ENCODE data around the gene RBCK1.

Gene RBCK1

DNA sequence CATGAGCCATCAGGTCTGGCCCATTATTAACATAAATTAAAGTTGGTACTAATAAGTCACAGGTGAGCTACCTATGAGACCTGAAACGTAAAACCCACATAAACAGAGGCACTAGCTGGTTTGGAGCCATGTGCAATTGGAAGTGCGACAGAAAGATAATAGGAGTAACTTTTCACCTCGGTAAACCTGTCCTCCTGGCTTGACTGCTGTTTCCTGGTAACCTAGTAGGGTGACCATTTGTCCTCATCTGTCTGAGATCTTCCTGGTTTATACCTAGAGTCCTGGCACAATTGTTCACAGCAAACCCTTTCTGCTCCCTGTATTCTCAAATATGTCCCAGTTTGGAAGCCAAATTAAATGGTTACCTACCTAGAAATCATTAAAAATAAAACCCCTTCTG lies 46.9 kb downstream of the RBCK1 start:
- H3K4me3 Mint-ChIP-seq, result no peak overlapping the region
- peaks cover 9% of the 10 kb centered on the region for H3K36me3 Mint-ChIP-seq (ENCODE audit: insufficient read depth)
- H3K27ac Mint-ChIP-seq, result no peak overlapping the region
- ATAC-seq (replicated peaks), result no peak
- H3K9me3 Mint-ChIP-seq, result no peaks in the 10 kb centered on the region
- H3K27me3 Mint-ChIP-seq, result no peaks in the 10 kb centered on the region
- peaks cover 20 to 25% of the 10 kb centered on the region in 2 donors for H3K4me1 Mint-ChIP-seq (ENCODE audit: low read depth in 2 of 2)
- DNase-seq, result no peak

DNA sequence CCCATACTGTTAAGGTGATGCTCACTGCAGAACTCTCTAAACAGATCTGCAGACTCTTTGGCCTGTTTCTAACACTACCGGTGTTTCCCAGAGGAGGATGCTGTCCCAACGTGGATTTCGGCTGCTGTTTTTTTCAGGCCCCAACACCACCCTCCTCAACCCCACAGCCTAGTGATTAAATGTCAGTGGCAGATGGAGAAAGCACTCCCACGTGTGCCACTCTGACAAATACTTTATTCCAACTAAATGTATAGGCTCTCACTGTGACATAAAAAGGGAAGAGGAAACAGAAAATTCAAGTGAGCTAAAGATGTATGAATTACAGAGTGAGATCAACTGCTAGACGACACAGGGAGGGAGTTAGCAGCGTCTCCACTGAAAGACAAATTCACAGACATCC lies 50.7 kb downstream of the RBCK1 start:
- no peaks in the 10 kb centered on the region for H3K9me3 Mint-ChIP-seq
- DNase-seq, result no peak
- ATAC-seq (replicated peaks), result no peak
- no peak overlapping the region for H3K4me3 Mint-ChIP-seq
- H3K27me3 Mint-ChIP-seq, result no peaks in the 10 kb centered on the region
- no peak overlapping the region for H3K27ac Mint-ChIP-seq
- peaks cover 33 to 37% of the 10 kb centered on the region in 2 donors for H3K4me1 Mint-ChIP-seq (ENCODE audit: low read depth in 2 of 2)
- H3K36me3 Mint-ChIP-seq (ENCODE audit: insufficient read depth), result peaks cover 7% of the 10 kb centered on the region

DNA sequence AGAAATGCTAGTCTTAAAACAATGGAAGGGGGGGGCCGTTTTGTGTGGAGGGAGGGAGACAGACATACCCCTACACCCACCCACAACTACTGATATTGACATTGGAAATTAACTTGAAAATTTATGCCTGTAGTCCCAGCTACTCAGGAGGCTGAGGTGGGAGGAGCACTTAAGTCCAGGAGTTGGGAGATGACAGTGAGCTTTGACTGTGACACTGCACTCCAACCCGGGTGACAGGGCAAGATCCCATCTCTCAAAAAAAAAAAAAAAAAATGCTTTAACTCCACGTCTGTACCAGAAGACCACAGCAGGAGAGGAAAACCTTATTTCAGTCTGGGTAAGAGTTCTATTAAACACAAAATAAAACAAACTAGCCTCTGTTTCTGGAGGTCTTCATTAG lies 52.1 kb downstream of the RBCK1 start:
- H3K27ac Mint-ChIP-seq, result peak overlapping the region in 1 of 2 donors; percentile 90

DNA sequence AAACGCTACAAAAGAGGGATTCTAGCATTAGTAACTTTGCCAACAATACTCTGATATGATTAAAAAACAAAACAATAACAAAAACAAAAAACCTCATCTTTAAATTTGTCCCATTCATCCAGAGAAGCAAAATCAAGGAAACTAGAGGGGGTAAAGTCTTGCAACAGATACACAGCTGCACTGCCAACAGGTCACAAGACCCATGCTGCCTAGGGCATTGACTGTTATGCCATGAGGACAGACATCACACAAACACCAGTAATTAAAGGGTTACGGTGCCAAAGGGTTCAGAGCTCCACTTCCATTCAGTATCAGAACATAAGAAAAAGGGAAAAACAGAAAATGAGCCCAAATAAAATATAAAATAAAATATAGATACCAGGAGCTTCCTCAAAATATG lies 52.6 kb downstream of the RBCK1 start:
- no peaks in the 10 kb centered on the region for H3K9me3 Mint-ChIP-seq
- DNase-seq (no peak), ATAC-seq (replicated peaks) (no peak)
- H3K4me3 Mint-ChIP-seq, result peak overlapping the region; percentile 88 to 91
- H3K36me3 Mint-ChIP-seq (ENCODE audit: insufficient read depth), result peaks cover 7% of the 10 kb centered on the region
- H3K27ac Mint-ChIP-seq, result peak overlapping the region in 1 of 2 donors; percentile 90
- H3K4me1 Mint-ChIP-seq (ENCODE audit: low read depth in 2 of 2), result peaks cover 31 to 37% of the 10 kb centered on the region in 2 donors
- no peaks in the 10 kb centered on the region for H3K27me3 Mint-ChIP-seq

More for the DNA sequence above, 52.1 kb downstream of the RBCK1 start:
- Mint-ChIP-seq H3K9me3 (no peaks in the 10 kb centered on the region), H3K36me3 (ENCODE audit: insufficient read depth) (peaks cover 7% of the 10 kb centered on the region), H3K27me3 (no peaks in the 10 kb centered on the region), H3K4me3 (peak overlapping the region; percentile 88 to 91), H3K4me1 (ENCODE audit: low read depth in 2 of 2) (peaks cover 31 to 37% of the 10 kb centered on the region in 2 donors)
- DNase-seq (no peak), ATAC-seq (replicated peaks) (no peak)

DNA sequence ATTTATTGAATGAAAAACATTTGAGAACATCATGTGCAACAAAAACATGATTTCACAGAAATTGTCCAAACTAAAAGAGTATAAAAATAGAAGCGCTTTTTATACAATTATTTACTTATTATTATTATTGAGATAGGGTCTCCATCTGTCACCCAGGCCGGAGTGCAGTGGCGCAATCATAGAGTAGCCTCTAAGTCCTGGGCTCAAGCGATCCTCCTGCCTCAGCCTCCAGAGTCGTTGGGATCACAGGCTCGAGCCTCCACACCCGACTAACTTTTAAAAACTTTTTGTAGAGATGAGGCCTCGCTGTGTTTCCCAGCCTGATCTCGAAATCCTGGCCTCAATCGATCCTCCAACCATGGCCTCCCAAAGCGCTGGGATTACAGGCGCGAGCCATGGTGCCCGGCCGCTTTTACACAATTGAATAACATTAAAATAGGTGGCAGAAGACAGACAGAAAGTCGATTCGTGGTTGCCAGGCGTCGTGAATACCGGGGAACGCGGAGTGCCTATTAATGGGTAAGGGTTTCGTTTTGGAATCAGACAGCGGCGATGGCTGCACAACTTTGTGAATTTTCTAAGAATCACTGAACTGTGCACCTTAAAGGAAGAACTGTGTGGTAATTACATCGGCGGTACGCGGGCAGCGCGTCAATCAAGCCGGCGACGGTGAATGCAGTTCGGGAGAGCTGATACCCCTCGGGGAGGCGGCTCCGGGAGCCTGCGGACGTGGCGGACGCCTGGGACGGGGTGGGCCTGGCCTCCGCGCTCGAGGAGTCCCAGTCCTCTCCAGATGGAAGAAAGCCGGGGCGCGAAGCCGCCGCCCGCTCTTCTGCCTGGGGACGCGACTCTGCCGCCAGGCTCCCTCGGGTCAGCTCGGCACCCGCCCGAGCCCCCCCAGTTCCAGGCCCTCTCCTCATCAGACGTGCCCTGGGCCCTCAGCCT lies 53.4 kb downstream of the RBCK1 start:
- peaks cover 7% of the 10 kb centered on the region for H3K36me3 Mint-ChIP-seq (ENCODE audit: insufficient read depth)
- ATAC-seq (replicated peaks) (peak; percentile 32), DNase-seq (peak; percentile 42 to 49 (median 46))
- H3K4me3 Mint-ChIP-seq, result peak overlapping the region; percentile 88 to 91
- H3K4me1 Mint-ChIP-seq (ENCODE audit: low read depth in 2 of 2), result peaks cover 31 to 37% of the 10 kb centered on the region in 2 donors
- H3K9me3 Mint-ChIP-seq, result no peaks in the 10 kb centered on the region
- peak overlapping the region; percentile 87 to 90 for H3K27ac Mint-ChIP-seq
- no peaks in the 10 kb centered on the region for H3K27me3 Mint-ChIP-seq

DNA sequence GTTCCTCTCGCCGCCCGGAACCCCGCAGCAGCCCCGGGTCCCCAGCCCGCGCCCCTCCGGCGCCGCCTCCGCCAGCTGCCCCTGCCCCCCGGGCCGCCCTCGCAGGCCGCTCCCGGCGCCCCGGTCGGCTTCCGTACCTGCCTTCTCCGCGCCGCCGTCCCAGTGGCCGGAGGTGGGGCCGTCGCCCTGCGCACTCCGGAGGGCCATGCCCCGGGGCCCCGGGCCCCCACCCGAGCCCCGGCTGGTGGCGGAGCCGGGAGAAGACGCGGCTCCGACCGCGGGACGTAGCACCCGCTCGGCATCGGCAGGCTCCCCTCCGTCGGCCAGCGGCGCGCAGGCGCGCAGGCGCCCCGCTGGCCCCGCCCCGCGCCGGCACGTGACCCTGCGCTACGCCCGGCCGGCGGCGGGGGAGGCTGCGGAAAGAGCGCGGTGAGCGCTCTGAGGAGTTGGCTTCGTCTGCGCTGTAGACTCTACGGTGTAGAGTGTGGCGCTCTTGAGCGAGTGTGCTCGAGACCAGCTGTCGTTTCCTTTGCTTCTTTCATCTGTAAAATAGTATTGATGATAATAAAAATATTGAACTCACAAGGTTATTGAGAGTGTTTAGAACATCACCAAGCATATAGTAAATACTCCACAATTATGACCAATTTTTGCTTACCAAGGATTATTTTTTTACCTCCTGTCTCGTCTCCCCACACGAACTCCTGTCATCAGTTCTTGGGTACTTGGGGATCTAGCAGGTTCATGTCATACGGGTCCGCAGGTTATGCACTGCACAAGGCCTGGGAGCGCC lies 54.3 kb downstream of the RBCK1 start, which contains the start of gene TBC1D20:
TBC1D20 (minus strand) TSS at position 335 of the 793 bp plus-strand sequence; CDS start at position 207, 128 bp downstream.
- H3K36me3 Mint-ChIP-seq (ENCODE audit: insufficient read depth), result peaks cover 7% of the 10 kb centered on the region
- ATAC-seq (replicated peaks), result peak; percentile 94
- peaks cover 30 to 34% of the 10 kb centered on the region in 2 donors for H3K4me1 Mint-ChIP-seq (ENCODE audit: low read depth in 2 of 2)
- peaks cover 0 to 8% of the 10 kb centered on the region in 2 donors for H3K27me3 Mint-ChIP-seq
- H3K27ac Mint-ChIP-seq, result peak within 1 kb of the TSS; percentile 87 to 95
- DNase-seq, result peak; percentile 75 to 80 (median 77)
- H3K9me3 Mint-ChIP-seq, result no peaks in the 10 kb centered on the region
- peak within 1 kb of the TSS; percentile 88 to 91 for H3K4me3 Mint-ChIP-seq

DNA sequence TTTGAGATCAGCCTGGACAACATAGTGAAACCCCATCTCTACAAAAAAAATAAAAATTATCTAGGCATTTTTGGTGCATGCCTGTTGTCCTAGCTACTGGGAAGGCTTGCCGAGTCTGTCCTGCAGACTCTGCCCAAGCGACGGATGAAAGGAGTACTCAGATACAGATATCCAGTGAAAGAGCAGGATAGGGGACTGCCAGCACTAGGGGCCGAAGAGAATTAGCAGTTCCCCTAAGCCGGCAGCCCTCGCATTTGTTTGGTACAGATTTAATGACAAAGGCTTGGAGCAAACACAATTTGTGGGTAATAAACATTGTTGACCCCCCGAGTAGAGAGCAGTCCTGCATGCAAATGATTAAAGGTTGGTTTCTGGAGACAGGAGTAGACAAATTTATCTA lies 59.7 kb downstream of the RBCK1 start:
- H3K36me3 Mint-ChIP-seq (ENCODE audit: insufficient read depth), result no peaks in the 10 kb centered on the region
- H3K4me1 Mint-ChIP-seq (ENCODE audit: low read depth in 2 of 2), result peaks cover 4 to 6% of the 10 kb centered on the region in 2 donors
- no peak overlapping the region for H3K4me3 Mint-ChIP-seq
- H3K9me3 Mint-ChIP-seq, result no peaks in the 10 kb centered on the region
- peaks cover 20 to 32% of the 10 kb centered on the region in 2 donors for H3K27me3 Mint-ChIP-seq
- DNase-seq (no peak), ATAC-seq (replicated peaks) (no peak)
- H3K27ac Mint-ChIP-seq, result no peak overlapping the region

DNA sequence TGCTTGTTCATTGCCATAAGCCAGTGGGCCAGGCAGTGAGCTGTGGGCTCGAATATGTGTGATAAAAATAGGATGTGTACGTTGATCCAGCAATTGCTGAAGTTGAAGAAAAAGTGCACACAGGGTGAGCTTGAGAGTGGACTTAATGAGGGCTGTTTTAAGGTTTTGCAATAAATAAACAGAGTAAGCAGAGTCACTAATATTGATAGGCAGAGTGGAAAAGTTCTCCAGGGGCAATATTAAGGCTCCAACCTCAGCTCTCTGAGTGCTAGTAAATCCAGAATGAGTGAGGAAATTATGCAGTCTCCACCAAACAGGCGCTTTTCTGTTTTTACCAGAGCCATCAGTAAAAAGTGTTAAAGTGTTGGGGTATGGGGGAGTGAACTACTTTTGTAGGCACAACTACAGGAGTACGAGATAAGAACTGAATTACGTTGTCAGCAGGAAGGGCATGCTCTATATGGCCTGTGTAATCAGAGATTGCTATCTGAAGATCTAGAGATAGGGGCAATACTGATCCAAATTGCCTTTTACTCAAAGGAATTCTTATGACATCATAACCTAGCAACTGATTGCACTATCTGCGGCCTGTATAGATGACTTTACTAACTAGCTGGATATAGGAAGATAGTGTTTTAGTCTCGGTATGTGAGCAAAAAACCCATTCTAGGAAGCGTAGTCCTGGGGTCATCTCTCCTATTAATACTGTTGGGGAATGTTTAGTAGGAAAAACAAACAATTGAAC lies 61.8 kb downstream of the RBCK1 start:
- Mint-ChIP-seq H3K27ac (no peak overlapping the region), H3K36me3 (ENCODE audit: insufficient read depth) (no peaks in the 10 kb centered on the region), H3K4me1 (ENCODE audit: low read depth in 2 of 2) (peaks cover 0 to 2% of the 10 kb centered on the region in 2 donors), H3K9me3 (no peaks in the 10 kb centered on the region), H3K27me3 (peaks cover 20 to 32% of the 10 kb centered on the region in 2 donors), H3K4me3 (no peak overlapping the region)
- ATAC-seq (replicated peaks) (no peak), DNase-seq (no peak)

DNA sequence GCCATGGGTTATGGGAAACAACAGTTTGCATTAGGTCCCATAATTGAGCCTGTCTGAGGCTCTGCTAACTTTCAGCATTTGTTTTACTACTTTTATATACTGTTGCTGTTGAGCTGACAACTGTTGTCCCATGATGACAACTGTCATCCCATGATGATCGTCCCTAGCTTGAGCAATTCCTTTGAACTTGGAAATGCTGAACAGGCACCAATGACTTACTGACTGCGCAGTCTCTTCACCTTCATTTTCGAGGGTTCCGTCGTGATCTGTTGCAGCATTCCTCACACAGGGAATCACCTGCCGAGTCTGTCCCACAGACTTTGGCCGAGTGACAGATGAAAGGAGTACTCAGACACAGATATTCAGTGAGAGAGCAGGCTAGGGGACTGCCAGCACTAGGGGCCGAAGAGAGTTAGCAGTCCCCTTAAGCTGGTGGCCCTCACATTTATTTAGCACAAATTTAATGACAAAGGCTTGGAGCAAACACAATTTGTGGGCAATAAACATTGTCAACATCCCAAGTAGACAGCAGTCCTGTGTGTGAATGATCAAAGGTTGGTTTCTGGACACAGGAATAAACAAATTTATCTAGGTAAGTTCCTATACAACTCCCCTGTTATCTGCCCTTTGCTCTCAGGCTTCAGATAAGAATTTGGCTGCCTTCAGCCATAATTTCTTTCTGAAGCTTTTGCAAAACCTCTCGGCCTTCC lies 64.2 kb downstream of the RBCK1 start:
- Mint-ChIP-seq H3K27ac (no peak overlapping the region), H3K4me3 (no peak overlapping the region), H3K36me3 (ENCODE audit: insufficient read depth) (no peaks in the 10 kb centered on the region), H3K9me3 (no peaks in the 10 kb centered on the region), H3K4me1 (ENCODE audit: low read depth in 2 of 2) (peaks cover 0 to 2% of the 10 kb centered on the region in 2 donors), H3K27me3 (peaks cover 20 to 24% of the 10 kb centered on the region in 2 donors)
- no peak for ATAC-seq (replicated peaks)
- no peak for DNase-seq

DNA sequence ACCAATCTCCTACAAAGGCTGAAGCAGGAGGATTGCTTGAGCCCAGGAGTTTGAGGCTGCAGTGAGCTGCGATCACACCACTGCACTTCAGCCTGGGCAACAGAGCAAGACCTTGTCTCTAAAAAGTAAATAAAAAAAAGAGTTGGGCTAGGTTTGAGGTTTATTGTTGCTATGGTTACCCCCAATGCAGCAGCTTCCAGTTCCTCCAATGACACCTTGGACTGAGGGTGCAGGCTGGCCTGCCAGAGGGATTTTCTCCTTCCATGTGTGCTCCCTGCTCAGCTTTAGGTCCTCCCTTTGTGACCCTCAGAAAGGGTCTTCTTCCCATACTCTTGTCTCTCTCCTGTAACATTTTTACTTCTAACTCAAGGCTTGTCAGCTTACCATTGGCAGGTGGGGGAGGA lies 64.8 kb downstream of the RBCK1 start:
- H3K4me3 Mint-ChIP-seq, result no peak overlapping the region
- H3K4me1 Mint-ChIP-seq (ENCODE audit: low read depth in 2 of 2), result peaks cover 0 to 2% of the 10 kb centered on the region in 2 donors
- no peak for ATAC-seq (replicated peaks)
- peaks cover 19 to 20% of the 10 kb centered on the region in 2 donors for H3K27me3 Mint-ChIP-seq
- no peak for DNase-seq
- H3K9me3 Mint-ChIP-seq, result no peaks in the 10 kb centered on the region
- H3K36me3 Mint-ChIP-seq (ENCODE audit: insufficient read depth), result peaks cover 3% of the 10 kb centered on the region
- peak overlapping the region in 1 of 2 donors; percentile 45 for H3K27ac Mint-ChIP-seq

DNA sequence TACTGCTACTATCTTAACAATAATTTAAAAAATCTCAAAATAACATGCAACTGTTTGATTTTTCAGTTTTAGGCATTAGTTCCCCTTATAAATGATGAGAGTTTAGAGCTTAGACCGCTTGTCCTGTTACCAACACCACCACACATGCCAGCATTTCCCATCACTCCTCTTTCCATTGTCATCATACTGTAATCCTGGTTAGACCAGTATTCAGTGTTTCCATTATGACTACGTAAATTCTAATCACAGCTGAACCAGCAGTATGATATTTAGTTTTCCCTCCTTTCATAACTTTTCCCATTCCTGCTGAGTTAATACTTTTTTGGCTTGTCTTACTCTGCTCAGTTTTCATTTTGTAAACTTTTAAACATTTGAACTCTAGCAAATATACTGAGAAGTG lies 66.5 kb downstream of the RBCK1 start:
- Mint-ChIP-seq H3K36me3 (ENCODE audit: insufficient read depth) (peaks cover 9% of the 10 kb centered on the region), H3K27me3 (peaks cover 4 to 8% of the 10 kb centered on the region in 2 donors), H3K4me1 (ENCODE audit: low read depth in 2 of 2) (peaks cover 7 to 8% of the 10 kb centered on the region in 2 donors), H3K27ac (no peak overlapping the region), H3K9me3 (no peaks in the 10 kb centered on the region), H3K4me3 (no peak overlapping the region)
- DNase-seq (no peak), ATAC-seq (replicated peaks) (no peak)

DNA sequence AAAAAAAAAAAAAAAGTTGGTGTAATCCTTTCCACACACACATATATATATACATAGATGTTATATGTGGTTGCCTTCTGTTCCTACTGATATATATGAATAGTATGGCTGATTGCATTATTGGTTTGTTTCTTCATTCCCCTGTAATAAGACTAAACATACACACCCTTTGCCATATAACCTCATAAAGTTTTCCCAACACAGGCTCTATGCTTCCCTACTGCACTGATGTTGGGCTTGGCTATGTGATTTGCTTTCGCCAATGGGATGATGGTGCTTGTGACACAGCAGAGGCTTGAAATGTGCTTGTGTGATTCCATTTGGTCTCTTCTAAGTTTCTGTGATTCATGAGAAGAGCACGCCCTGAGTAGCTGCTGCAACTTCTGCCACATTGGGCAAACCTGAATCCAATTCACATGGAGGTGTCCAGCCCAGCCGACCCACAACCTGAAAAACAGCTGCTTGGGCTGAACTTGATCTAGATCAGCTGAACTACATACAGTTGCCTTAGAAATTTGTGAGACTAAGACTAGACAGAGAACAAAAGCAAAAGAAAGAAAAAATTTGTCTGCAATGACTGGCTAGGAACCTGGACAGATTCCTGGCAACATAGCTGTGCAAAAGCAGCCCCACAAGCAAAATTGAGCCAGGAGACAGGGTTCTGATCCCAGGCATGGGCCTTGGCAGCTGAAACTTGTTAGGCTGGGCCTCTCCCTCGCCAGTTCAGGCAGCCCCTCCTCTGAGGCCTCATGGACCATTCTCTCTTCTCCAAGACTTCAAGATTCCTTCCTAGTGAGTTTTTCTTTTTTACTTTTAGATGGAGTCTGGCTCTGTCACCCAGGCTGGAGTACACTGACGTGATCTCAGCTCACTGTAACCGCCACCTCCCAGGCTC lies 67.6 kb downstream of the RBCK1 start:
- H3K9me3 Mint-ChIP-seq, result no peaks in the 10 kb centered on the region

More for the DNA sequence above, 67.6 kb downstream of the RBCK1 start:
- peaks cover 7 to 8% of the 10 kb centered on the region in 2 donors for H3K4me1 Mint-ChIP-seq (ENCODE audit: low read depth in 2 of 2)
- no peak overlapping the region for H3K27ac Mint-ChIP-seq
- no peak overlapping the region for H3K4me3 Mint-ChIP-seq
- no peak for ATAC-seq (replicated peaks)
- peaks cover 9% of the 10 kb centered on the region for H3K36me3 Mint-ChIP-seq (ENCODE audit: insufficient read depth)
- no peaks in the 10 kb centered on the region for H3K27me3 Mint-ChIP-seq
- no peak for DNase-seq

Data from effector memory CD8-positive, alpha-beta T cell (primary cell).